CD4-positive, alpha-beta T cell (primary cell): ENCODE results near the gene NT5C2. TPM values are rescaled to one million over a fixed set of nuclear protein-coding genes. Genes with fewer than 3 reads are reported as not detected.

Source experiments
- ATAC-seq: fragments of 200-7000 bp; cut with Tn5 transposase; one replicate; pipeline ENCODE4 v1.10.0; 2022; ENCODE audit warnings: mild to moderate bottlenecking; ENCODE audit not compliant: poor library complexity
- CTCF ChIA-PET: fragments of 350-600 bp; sonication (Branson Sonifier 250); formaldehyde crosslinking; loops from one replicate; lab custom pipeline; 2021; ENCODE audit warnings: antibody characterized with exemption, inconsistent platforms; lab: Charles Lee
- POLR2A ChIA-PET: fragments of 350-600 bp; sonication (Branson Sonifier 250); formaldehyde crosslinking; loops from one replicate; lab custom pipeline; 2021; ENCODE audit warnings: antibody characterized with exemption, inconsistent platforms; lab: Charles Lee
- DNase-seq, 14 experiments: peaks; one replicate each; pipeline ENCODE4 v3.0.0-alpha.2; 2013 to 2020; ENCODE audit warnings: mixed read lengths in 2 of 14
- H3K27ac ChIP-seq, 2 donors: one replicate each; pipeline versions ENCODE4 v1.5.1 to v1.7.0; 2013; ENCODE audit warnings: low read length in 2 of 2, low read depth in 1 of 2, mild to moderate bottlenecking in 1 of 2
- H3K27me3 ChIP-seq, 2 experiments: 1 replicate in 1 of 2; 2 replicates in 1 of 2; pipeline versions ENCODE4 v1.6.1 to v1.7.0; 2013; ENCODE audit warnings: low read length in 2 of 2, control low read depth in 1 of 2, mild to moderate bottlenecking in 1 of 2, moderate library complexity in 1 of 2; ENCODE audit not compliant: insufficient read depth in 2 of 2, control insufficient read depth in 1 of 2
- H3K36me3 ChIP-seq: one replicate; pipeline ENCODE4 v1.6.1; 2013; ENCODE audit warnings: low read length, control low read depth; ENCODE audit not compliant: insufficient read depth
- H3K4me1 ChIP-seq: one replicate; pipeline ENCODE4 v1.6.1; 2013; ENCODE audit warnings: low read length, control low read depth; ENCODE audit not compliant: insufficient read depth
- H3K4me3 ChIP-seq: one replicate; pipeline ENCODE4 v1.5.1; 2013; ENCODE audit warnings: mild to moderate bottlenecking, low read length, moderate library complexity
- H3K9me3 ChIP-seq, 2 experiments: 1 replicate in 1 of 2; 2 replicates in 1 of 2; pipeline versions ENCODE4 v1.6.1 to v1.7.0; 2013; ENCODE audit warnings: low read length in 2 of 2, mild to moderate bottlenecking in 2 of 2, control low read depth in 1 of 2, moderate library complexity in 1 of 2; ENCODE audit not compliant: control insufficient read depth in 1 of 2, insufficient read depth in 1 of 2
- H3K27ac Mint-ChIP-seq: one replicate; pipeline ENCODE4 v1.8.0; 2020; ENCODE audit warnings: mixed read lengths
- H3K27me3 Mint-ChIP-seq: one replicate; pipeline ENCODE4 v1.8.0; 2021; ENCODE audit warnings: mixed read lengths
- H3K36me3 Mint-ChIP-seq: one replicate; pipeline ENCODE4 v1.8.0; 2021; ENCODE audit warnings: low read depth, mixed read lengths
- H3K4me1 Mint-ChIP-seq: one replicate; pipeline ENCODE4 v1.8.0; 2021; ENCODE audit warnings: low read depth, mixed read lengths
- H3K4me3 Mint-ChIP-seq: one replicate; pipeline ENCODE4 v1.8.0; 2020; ENCODE audit warnings: mild to moderate bottlenecking, mixed read lengths
- H3K9me3 Mint-ChIP-seq: one replicate; pipeline ENCODE4 v1.8.0; 2020; ENCODE audit warnings: mixed read lengths
- intact Hi-C, 2 experiments: fragments of 100-400 bp; cut with DNase I in 1 of 2; cut with micrococcal nuclease in 1 of 2; formaldehyde crosslinking; loops; one replicate each; pipeline versions ENCODE4 v1.15.1 to v1.9.0; 2023 to 2025; cut with DNase I, micrococcal nuclease
- total RNA-seq, 174 experiments: library from RNA in 2 of 174; stranded (reverse) in 2 of 174; gene quantifications; one replicate each; pipeline ENCODE4 v1.2.3 and lab custom pipeline; 2021 to 2026
- TF ChIP-seq, protein P1 (sequence below): fragments of 200-600 bp; IDR thresholded peaks from one replicate; pipeline ENCODE4 v1.8.0; 2022; ENCODE audit warnings: antibody characterized with exemption, mild to moderate bottlenecking

NT5C2 gene
- total RNA-seq, 2 experiments from 2014 or later, result 43.2 to 47.8 TPM

DNA sequence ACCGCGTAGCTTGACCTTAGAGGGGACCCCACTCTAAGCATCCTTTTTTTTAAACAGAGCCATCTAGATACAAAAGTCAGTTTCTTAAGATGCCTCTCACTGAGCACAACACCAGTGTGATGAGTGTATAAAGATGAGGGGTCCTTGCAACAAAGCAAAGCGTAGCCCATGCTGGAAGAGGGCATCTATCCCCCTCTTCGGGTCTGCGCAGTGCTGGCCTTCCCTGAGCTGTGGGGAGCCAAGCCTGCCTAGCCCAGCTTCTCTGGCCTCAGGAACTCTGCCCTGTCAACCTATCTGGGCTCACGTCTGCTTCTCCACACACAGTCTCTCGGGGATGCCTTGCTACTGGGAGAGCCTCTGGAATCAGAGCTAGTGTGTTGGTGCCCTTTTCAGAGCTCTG lies 114.0 kb downstream of the NT5C2 start:
- Histone ChIP-seq H3K27me3 (no peaks in the 10 kb centered on the region), H3K27ac (no peak overlapping the region), H3K4me1 (no peaks in the 10 kb centered on the region), H3K36me3 (peaks cover 27% of the 10 kb centered on the region), H3K4me3 (no peak overlapping the region), H3K9me3 (no peaks in the 10 kb centered on the region)
- Mint-ChIP-seq H3K9me3 (no peaks in the 10 kb centered on the region), H3K27me3 (no peaks in the 10 kb centered on the region), H3K27ac (no peak overlapping the region), H3K4me1 (no peaks in the 10 kb centered on the region), H3K4me3 (no peak overlapping the region), H3K36me3 (peaks cover 34% of the 10 kb centered on the region)
- TF ChIP-seq, protein P1, sequence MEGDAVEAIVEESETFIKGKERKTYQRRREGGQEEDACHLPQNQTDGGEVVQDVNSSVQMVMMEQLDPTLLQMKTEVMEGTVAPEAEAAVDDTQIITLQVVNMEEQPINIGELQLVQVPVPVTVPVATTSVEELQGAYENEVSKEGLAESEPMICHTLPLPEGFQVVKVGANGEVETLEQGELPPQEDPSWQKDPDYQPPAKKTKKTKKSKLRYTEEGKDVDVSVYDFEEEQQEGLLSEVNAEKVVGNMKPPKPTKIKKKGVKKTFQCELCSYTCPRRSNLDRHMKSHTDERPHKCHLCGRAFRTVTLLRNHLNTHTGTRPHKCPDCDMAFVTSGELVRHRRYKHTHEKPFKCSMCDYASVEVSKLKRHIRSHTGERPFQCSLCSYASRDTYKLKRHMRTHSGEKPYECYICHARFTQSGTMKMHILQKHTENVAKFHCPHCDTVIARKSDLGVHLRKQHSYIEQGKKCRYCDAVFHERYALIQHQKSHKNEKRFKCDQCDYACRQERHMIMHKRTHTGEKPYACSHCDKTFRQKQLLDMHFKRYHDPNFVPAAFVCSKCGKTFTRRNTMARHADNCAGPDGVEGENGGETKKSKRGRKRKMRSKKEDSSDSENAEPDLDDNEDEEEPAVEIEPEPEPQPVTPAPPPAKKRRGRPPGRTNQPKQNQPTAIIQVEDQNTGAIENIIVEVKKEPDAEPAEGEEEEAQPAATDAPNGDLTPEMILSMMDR, result no peak
- DNase-seq (no peak), ATAC-seq (no peak)
- intact Hi-C loops, result loop anchor here in 1 of 2 experiments (10.0 kb wide), 2 partner anchors 166 to 354 kb away; partner anchors contain the start of gene RPEL1
- POLR2A ChIA-PET, result no interaction called here
- CTCF ChIA-PET, result no interaction called here

DNA sequence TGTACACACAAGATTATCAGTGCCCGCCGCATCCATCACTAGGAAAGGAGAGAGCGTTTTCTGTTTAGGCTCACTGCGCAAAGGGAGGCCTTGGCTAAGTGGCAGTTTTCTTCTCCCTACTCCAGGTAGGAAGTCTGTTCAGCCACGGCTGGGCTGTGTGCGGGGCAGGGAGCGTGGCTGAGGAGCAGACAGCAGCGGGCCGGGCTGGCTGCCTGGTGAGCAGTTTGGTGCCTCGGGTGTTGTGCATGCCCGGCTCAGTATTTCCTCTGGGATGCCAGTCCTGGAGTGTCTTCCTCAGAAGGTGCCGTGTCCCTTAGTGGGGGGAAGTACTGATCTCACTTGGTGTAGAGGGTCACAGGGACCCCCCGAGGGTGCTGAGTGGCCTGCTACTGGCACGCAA lies 114.4 kb downstream of the NT5C2 start:
- ATAC-seq, result no peak
- ChIA-PET POLR2A (no interaction called here), CTCF (no interaction called here)
- Mint-ChIP-seq H3K9me3 (no peaks in the 10 kb centered on the region), H3K36me3 (peaks cover 34% of the 10 kb centered on the region), H3K27me3 (no peaks in the 10 kb centered on the region), H3K4me1 (no peaks in the 10 kb centered on the region), H3K4me3 (no peak overlapping the region), H3K27ac (no peak overlapping the region)
- TF ChIP-seq, protein P1, result no peak
- DNase-seq, result no peak
- Histone ChIP-seq H3K4me1 (no peaks in the 10 kb centered on the region), H3K36me3 (peaks cover 25% of the 10 kb centered on the region), H3K9me3 (no peaks in the 10 kb centered on the region), H3K27ac (no peak overlapping the region), H3K4me3 (no peak overlapping the region), H3K27me3 (no peaks in the 10 kb centered on the region)
- intact Hi-C loops, result loop anchor here in 1 of 2 experiments (10.0 kb wide), 2 partner anchors 166 to 354 kb away; partner anchors contain the start of gene RPEL1

DNA sequence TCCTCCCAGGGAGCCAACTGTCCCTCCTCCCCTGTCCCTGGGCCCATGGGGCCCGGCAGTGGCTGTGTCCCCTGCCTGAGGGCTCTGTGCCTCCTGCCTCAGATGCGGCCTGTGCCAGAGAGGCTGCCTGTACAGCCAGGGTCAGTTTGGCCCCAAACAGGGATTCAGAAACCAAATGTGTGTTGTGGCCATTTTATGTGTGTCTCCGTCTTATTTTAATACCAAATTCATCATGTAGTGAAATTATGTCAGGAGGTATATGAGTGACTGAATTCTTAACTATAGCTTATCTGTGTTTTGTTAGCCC lies 114.8 kb downstream of the NT5C2 start:
- H3K27me3 Mint-ChIP-seq, result no peaks in the 10 kb centered on the region
- CTCF ChIA-PET, result no interaction called here
- Histone ChIP-seq H3K9me3 (no peaks in the 10 kb centered on the region), H3K36me3 (peaks cover 21% of the 10 kb centered on the region), H3K4me1 (no peaks in the 10 kb centered on the region), H3K27ac (no peak overlapping the region), H3K27me3 (no peaks in the 10 kb centered on the region), H3K4me3 (no peak overlapping the region)
- H3K4me3 Mint-ChIP-seq, result no peak overlapping the region
- no peak overlapping the region for H3K27ac Mint-ChIP-seq
- peaks cover 34% of the 10 kb centered on the region for H3K36me3 Mint-ChIP-seq
- H3K9me3 Mint-ChIP-seq, result no peaks in the 10 kb centered on the region
- intact Hi-C loops, result loop anchor here in 1 of 2 experiments (10.0 kb wide), 2 partner anchors 167 to 353 kb away; partner anchors contain the start of gene RPEL1
- DNase-seq, result no peak
- TF ChIP-seq, protein P1, result no peak
- no peak for ATAC-seq
- POLR2A ChIA-PET, result no interaction called here
- H3K4me1 Mint-ChIP-seq, result no peaks in the 10 kb centered on the region
